GM19238 (cell line): ENCODE results near the gene PTGDS.
"Not testable (repeated sequence)": the region's sequence is repeated elsewhere in the genome, so short reads cannot be mapped to it uniquely, and the experiment has no call there.

Experiments used
- DNase-seq: peaks from one replicate; pipeline ENCODE4 v3.0.0; 2011; ENCODE audit warnings: low spot score; ENCODE audit not compliant: insufficient read length

The PTGDS gene

GRCh38 chr9:136990242-136990911 lies 13.1 kb downstream of the PTGDS start:
- no peak for DNase-seq

GRCh38 chr9:136991993-136992818 lies 14.9 kb downstream of the PTGDS start, which contains the start of gene PAXX:
TSS of gene PAXX (plus strand) at chr9:136992422. CDS start at chr9:136992444, 22 bp downstream.
- DNase-seq = peak; percentile 100

GRCh38 chr9:136992819-136993369 lies 15.6 kb downstream of the PTGDS start:
- no peak for DNase-seq

GRCh38 chr9:136994180-136994887 lies 17.0 kb downstream of the PTGDS start:
- DNase-seq = no peak

GRCh38 chr9:136994888-136995230 lies 17.6 kb downstream of the PTGDS start:
- DNase-seq = no peak

- no peak for DNase-seq
Observed at GRCh38 chr9:136995362-136995761, 18.1 kb downstream of the PTGDS start.

- DNase-seq = no peak
Observed at GRCh38 chr9:136995772-136996311, 18.5 kb downstream of the PTGDS start.

- no peak for DNase-seq
Observed at GRCh38 chr9:136996361-136997292, 19.3 kb downstream of the PTGDS start, which contains the start of gene CLIC3. TSS of gene CLIC3 (minus strand) at chr9:136996568. CDS start at chr9:136996543, 25 bp downstream.

GRCh38 chr9:136997371-136997770 lies 20.1 kb downstream of the PTGDS start:
- DNase-seq = no peak

GRCh38 chr9:136997830-136998234 lies 20.5 kb downstream of the PTGDS start:
- no peak for DNase-seq

GRCh38 chr9:137000177-137000930 lies 23.1 kb downstream of the PTGDS start:
- peak; percentile 89 for DNase-seq

- no peak for DNase-seq
Observed at GRCh38 chr9:137001857-137002645, 24.7 kb downstream of the PTGDS start.

- no peak for DNase-seq
Observed at GRCh38 chr9:137002646-137003041, 25.3 kb downstream of the PTGDS start.

- DNase-seq = not testable (repeated sequence)
Observed at GRCh38 chr9:137004285-137004684, 27.0 kb downstream of the PTGDS start.

- DNase-seq = no peak
Observed at GRCh38 chr9:137006116-137007003, 29.1 kb downstream of the PTGDS start.

- DNase-seq = no peak
Observed at GRCh38 chr9:137007108-137007815, 30.0 kb downstream of the PTGDS start.

GRCh38 chr9:137007816-137008270 lies 30.5 kb downstream of the PTGDS start:
- DNase-seq = no peak
